ENCODE data around the gene HIVEP3.

HIVEP3 gene

GRCh38 chr1:41469706-41470105, 449.0 kb downstream of the HIVEP3 start:
- DNase-seq (ENCODE audit: low read depth in 1 of 2, low spot score in 1 of 2), result no peak
- TF ChIP-seq SPI1 (IDR thresholded peaks at IDR 0.05; ENCODE audit: borderline replicate concordance, low read depth) (no peak), GABPA (IDR thresholded peaks at IDR 0.05; ENCODE audit: low read depth) (no peak), REST (IDR thresholded peaks at IDR 0.05; ENCODE audit: insufficient replicate concordance, low read depth) (no peak), POLR2AphosphoS5 (IDR thresholded peaks at IDR 0.05; ENCODE audit: low read depth) (no peak), CTCF (IDR thresholded peaks at IDR 0.05; ENCODE audit: insufficient read depth, low read length) (no peak)
- H3K27me3 ChIP-seq (ENCODE audit: insufficient read depth, poor library complexity, severe bottlenecking), result no peaks in the 10 kb centered on the region
- no peak overlapping the region for H3K4me3 ChIP-seq (replicated peaks; ENCODE audit: insufficient read depth, low read length)
- H3K27ac ChIP-seq (replicated peaks), result no peak overlapping the region

GRCh38 chr1:41468122-41468762, 450.5 kb downstream of the HIVEP3 start:
- Histone ChIP-seq H3K4me3 (replicated peaks; ENCODE audit: insufficient read depth, low read length) (no peak overlapping the region), H3K27me3 (ENCODE audit: insufficient read depth, poor library complexity, severe bottlenecking) (no peaks in the 10 kb centered on the region), H3K27ac (replicated peaks) (no peak overlapping the region)
- no peak for DNase-seq (ENCODE audit: low read depth in 1 of 2, low spot score in 1 of 2)
- no peak for TF ChIP-seq REST (IDR thresholded peaks at IDR 0.05; ENCODE audit: insufficient replicate concordance, low read depth)
- no peak for TF ChIP-seq GABPA (IDR thresholded peaks at IDR 0.05; ENCODE audit: low read depth)
- TF ChIP-seq POLR2AphosphoS5 (IDR thresholded peaks at IDR 0.05; ENCODE audit: low read depth), result no peak
- TF ChIP-seq CTCF (IDR thresholded peaks at IDR 0.05; ENCODE audit: insufficient read depth, low read length), result no peak
- TF ChIP-seq SPI1 (IDR thresholded peaks at IDR 0.05; ENCODE audit: borderline replicate concordance, low read depth), result no peak

GRCh38 chr1:41467673-41468072, 451.0 kb downstream of the HIVEP3 start:
- DNase-seq (ENCODE audit: low read depth in 1 of 2, low spot score in 1 of 2), result no peak
- Histone ChIP-seq H3K27me3 (ENCODE audit: insufficient read depth, poor library complexity, severe bottlenecking) (no peaks in the 10 kb centered on the region), H3K4me3 (replicated peaks; ENCODE audit: insufficient read depth, low read length) (no peak overlapping the region), H3K27ac (replicated peaks) (no peak overlapping the region)
- no peak for TF ChIP-seq SPI1 (IDR thresholded peaks at IDR 0.05; ENCODE audit: borderline replicate concordance, low read depth)
- no peak for TF ChIP-seq REST (IDR thresholded peaks at IDR 0.05; ENCODE audit: insufficient replicate concordance, low read depth)
- no peak for TF ChIP-seq CTCF (IDR thresholded peaks at IDR 0.05; ENCODE audit: insufficient read depth, low read length)
- TF ChIP-seq GABPA (IDR thresholded peaks at IDR 0.05; ENCODE audit: low read depth), result no peak
- TF ChIP-seq POLR2AphosphoS5 (IDR thresholded peaks at IDR 0.05; ENCODE audit: low read depth), result no peak
